ENCODE measurements around the gene PIK3AP1.

The PIK3AP1 gene

GRCh38 chr10:96656839-96657238 lies 63.5 kb downstream of the PIK3AP1 start:
- Histone ChIP-seq H3K27me3 (ENCODE audit: insufficient read depth, poor library complexity, severe bottlenecking) (no peaks in the 10 kb centered on the region), H3K4me3 (ENCODE audit: severe bottlenecking) (no peak overlapping the region), H3K27ac (ENCODE audit: poor library complexity, severe bottlenecking) (no peak overlapping the region), H3K36me3 (ENCODE audit: low read depth) (no peaks in the 10 kb centered on the region), H3K4me1 (ENCODE audit: insufficient read depth, poor library complexity, severe bottlenecking) (no peaks in the 10 kb centered on the region), H3K9me3 (ENCODE audit: severe bottlenecking) (no peaks in the 10 kb centered on the region)
- ATAC-seq (ENCODE audit: low read depth): no peak
- TF ChIP-seq, protein P1, sequence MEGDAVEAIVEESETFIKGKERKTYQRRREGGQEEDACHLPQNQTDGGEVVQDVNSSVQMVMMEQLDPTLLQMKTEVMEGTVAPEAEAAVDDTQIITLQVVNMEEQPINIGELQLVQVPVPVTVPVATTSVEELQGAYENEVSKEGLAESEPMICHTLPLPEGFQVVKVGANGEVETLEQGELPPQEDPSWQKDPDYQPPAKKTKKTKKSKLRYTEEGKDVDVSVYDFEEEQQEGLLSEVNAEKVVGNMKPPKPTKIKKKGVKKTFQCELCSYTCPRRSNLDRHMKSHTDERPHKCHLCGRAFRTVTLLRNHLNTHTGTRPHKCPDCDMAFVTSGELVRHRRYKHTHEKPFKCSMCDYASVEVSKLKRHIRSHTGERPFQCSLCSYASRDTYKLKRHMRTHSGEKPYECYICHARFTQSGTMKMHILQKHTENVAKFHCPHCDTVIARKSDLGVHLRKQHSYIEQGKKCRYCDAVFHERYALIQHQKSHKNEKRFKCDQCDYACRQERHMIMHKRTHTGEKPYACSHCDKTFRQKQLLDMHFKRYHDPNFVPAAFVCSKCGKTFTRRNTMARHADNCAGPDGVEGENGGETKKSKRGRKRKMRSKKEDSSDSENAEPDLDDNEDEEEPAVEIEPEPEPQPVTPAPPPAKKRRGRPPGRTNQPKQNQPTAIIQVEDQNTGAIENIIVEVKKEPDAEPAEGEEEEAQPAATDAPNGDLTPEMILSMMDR (IDR thresholded peaks at IDR 0.05; ENCODE audit: poor library complexity, severe bottlenecking): no peak
- DNase-seq (ENCODE audit: low spot score): no peak

DNA sequence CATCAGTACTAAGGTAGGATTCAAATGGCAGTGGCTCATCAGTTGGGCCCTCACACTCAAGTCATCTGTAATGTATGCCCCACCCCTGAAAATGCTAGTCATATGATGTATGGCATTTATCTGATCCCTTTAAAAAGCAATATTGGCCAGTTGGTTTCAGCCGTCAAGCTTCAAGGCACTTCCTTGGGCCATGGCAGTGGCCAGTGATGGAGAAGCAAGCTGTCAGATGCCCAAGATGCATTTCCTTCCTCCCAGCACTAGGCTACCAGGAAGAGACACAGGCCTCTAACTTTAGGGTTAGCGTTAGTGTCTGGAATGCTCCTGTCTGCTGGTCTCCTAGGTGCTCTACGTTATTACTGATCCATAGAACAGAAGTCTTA lies 64.1 kb downstream of the PIK3AP1 start:
- no peak for ATAC-seq (ENCODE audit: low read depth)
- H3K27me3 ChIP-seq (ENCODE audit: insufficient read depth, poor library complexity, severe bottlenecking): no peaks in the 10 kb centered on the region
- H3K36me3 ChIP-seq (ENCODE audit: low read depth): no peaks in the 10 kb centered on the region
- H3K4me3 ChIP-seq (ENCODE audit: severe bottlenecking): no peak overlapping the region
- no peak overlapping the region for H3K27ac ChIP-seq (ENCODE audit: poor library complexity, severe bottlenecking)
- TF ChIP-seq, protein P1 (IDR thresholded peaks at IDR 0.05; ENCODE audit: poor library complexity, severe bottlenecking): no peak
- H3K9me3 ChIP-seq (ENCODE audit: severe bottlenecking): no peaks in the 10 kb centered on the region
- H3K4me1 ChIP-seq (ENCODE audit: insufficient read depth, poor library complexity, severe bottlenecking): no peaks in the 10 kb centered on the region
- DNase-seq (ENCODE audit: low spot score): no peak

DNA sequence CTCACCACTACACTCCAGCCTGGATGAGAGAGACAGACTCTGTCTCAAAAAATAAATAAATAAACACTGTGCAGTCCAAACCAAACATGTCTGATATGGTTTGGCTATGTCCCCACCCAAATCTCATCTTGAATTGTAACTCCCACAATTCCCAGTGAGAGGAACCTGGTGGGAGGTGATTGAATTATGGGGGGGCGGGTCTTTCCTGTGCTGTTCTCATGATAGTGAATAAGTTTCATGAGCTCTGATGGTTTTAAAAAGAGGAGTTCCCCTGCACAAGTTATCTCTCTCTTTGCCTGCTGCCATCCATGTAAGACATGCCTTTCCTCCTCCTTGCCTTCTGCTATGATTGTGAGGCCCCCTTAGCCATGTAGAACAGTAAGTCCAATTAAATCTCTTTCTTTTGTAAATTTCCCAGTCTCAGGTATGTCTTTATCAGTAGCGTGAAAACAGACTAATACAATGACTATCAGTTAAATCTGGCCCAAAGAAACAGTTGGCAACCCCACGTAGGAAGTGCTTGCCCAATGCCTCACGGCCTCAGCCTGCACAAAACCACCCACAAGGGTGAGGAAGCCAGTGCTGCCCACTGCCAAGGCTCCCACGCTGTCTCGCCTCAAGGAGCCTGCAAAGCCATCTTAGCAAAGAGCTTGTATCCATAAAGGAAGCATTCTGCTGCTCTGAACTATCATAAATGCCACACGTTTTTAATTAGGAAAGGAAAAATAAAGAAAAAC lies 64.7 kb downstream of the PIK3AP1 start:
- no peaks in the 10 kb centered on the region for H3K27me3 ChIP-seq (ENCODE audit: insufficient read depth, poor library complexity, severe bottlenecking)
- DNase-seq (ENCODE audit: low spot score) (no peak), ATAC-seq (ENCODE audit: low read depth) (no peak)
- no peak overlapping the region for H3K4me3 ChIP-seq (ENCODE audit: severe bottlenecking)
- no peaks in the 10 kb centered on the region for H3K9me3 ChIP-seq (ENCODE audit: severe bottlenecking)
- H3K27ac ChIP-seq (ENCODE audit: poor library complexity, severe bottlenecking): no peak overlapping the region
- TF ChIP-seq, protein P1 (IDR thresholded peaks at IDR 0.05; ENCODE audit: poor library complexity, severe bottlenecking): no peak
- no peaks in the 10 kb centered on the region for H3K36me3 ChIP-seq (ENCODE audit: low read depth)
- no peaks in the 10 kb centered on the region for H3K4me1 ChIP-seq (ENCODE audit: insufficient read depth, poor library complexity, severe bottlenecking)

GRCh38 chr10:96651998-96652431 lies 68.3 kb downstream of the PIK3AP1 start:
- TF ChIP-seq, protein P1 (IDR thresholded peaks at IDR 0.05; ENCODE audit: poor library complexity, severe bottlenecking): no peak
- no peak overlapping the region for H3K4me3 ChIP-seq (ENCODE audit: severe bottlenecking)
- H3K36me3 ChIP-seq (ENCODE audit: low read depth): no peaks in the 10 kb centered on the region
- DNase-seq (ENCODE audit: low spot score) (no peak), ATAC-seq (ENCODE audit: low read depth) (no peak)
- no peaks in the 10 kb centered on the region for H3K4me1 ChIP-seq (ENCODE audit: insufficient read depth, poor library complexity, severe bottlenecking)
- no peaks in the 10 kb centered on the region for H3K27me3 ChIP-seq (ENCODE audit: insufficient read depth, poor library complexity, severe bottlenecking)
- no peaks in the 10 kb centered on the region for H3K9me3 ChIP-seq (ENCODE audit: severe bottlenecking)
- no peak overlapping the region for H3K27ac ChIP-seq (ENCODE audit: poor library complexity, severe bottlenecking)

DNA sequence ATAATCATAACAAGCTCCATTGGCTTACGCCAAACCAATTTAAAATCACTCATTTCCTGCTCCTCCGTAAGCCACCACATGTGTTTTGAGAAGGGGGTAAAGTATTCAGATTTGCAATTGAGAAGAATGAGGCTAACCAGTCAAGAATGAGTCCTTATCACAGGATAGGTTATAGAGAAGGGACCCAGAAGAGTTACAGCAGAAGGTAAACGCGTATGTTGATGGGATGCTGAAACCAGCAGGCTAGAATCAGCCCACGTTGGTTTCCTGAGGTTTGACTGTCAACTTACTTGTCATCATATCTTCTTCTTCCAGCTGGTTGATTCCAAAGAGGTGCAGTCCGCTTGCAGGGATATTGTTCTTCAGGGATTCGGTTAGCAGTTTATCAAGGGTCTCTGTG lies 69.4 kb downstream of the PIK3AP1 start:
- Histone ChIP-seq H3K4me3 (ENCODE audit: severe bottlenecking) (no peak overlapping the region), H3K27me3 (ENCODE audit: insufficient read depth, poor library complexity, severe bottlenecking) (no peaks in the 10 kb centered on the region), H3K9me3 (ENCODE audit: severe bottlenecking) (no peaks in the 10 kb centered on the region), H3K36me3 (ENCODE audit: low read depth) (no peaks in the 10 kb centered on the region), H3K4me1 (ENCODE audit: insufficient read depth, poor library complexity, severe bottlenecking) (no peaks in the 10 kb centered on the region), H3K27ac (ENCODE audit: poor library complexity, severe bottlenecking) (no peak overlapping the region)
- ATAC-seq (ENCODE audit: low read depth) (no peak), DNase-seq (ENCODE audit: low spot score) (no peak)
- TF ChIP-seq, protein P1 (IDR thresholded peaks at IDR 0.05; ENCODE audit: poor library complexity, severe bottlenecking): no peak
